ENCODE data around the gene CSNK1G2. TPM values are rescaled to one million over a fixed set of nuclear protein-coding genes. Genes with fewer than 3 reads are reported as not detected.

CSNK1G2 gene
- total and polyA plus RNA-seq, 2 of the 13 experiments (the other 11 are each of a cell fraction or from before 2014, with no cell fraction given) = 53.8 to 72.5 TPM

GRCh38 chr19:1938071-1938470, 2.9 kb upstream of the CSNK1G2 start:
- CTCF ChIA-PET (ENCODE audit: low intra/inter-chr PET ratio, low total read pairs) = no interaction called here
- H3K4me3 ChIP-seq (replicated peaks in 1 of 3; ENCODE audit: insufficient read depth in 1 of 3, low read depth in 2 of 3, low read length in 3 of 3) = no peak overlapping the region
- no peak overlapping the region for H3K4me2 ChIP-seq (ENCODE audit: low read depth, low read length)
- peaks cover 14% of the 10 kb centered on the region for H3K79me2 ChIP-seq (ENCODE audit: insufficient read depth, low read length)
- H2AFZ ChIP-seq (ENCODE audit: low read length) = no peak overlapping the region
- TF ChIP-seq ZBTB37 (CRISPR knock-in tag; IDR thresholded peaks at IDR 0.05) (no peak), GATA4 (IDR thresholded peaks at IDR 0.05; ENCODE audit: borderline replicate concordance, low read depth) (no peak), ZNF770 (CRISPR knock-in tag; IDR thresholded peaks at IDR 0.05) (0 out of 2 replicates have a peak, but pooled peaks have one; percentile 33), ZNF569 (CRISPR knock-in tag; IDR thresholded peaks at IDR 0.05; ENCODE audit: borderline replicate concordance) (no peak)
- H3K36me3 ChIP-seq (replicated peaks in 1 of 2; ENCODE audit: control insufficient read depth in 1 of 2, insufficient read depth in 2 of 2, low read length in 2 of 2) = no peaks in the 10 kb centered on the region
- ATAC-seq = no peak
- POLR2A ChIA-PET = no interaction called here
- DNase-seq (ENCODE audit: low spot score) = no peak
- no peak overlapping the region for H3K9ac ChIP-seq (ENCODE audit: insufficient read depth, low read depth, low read length)
- peaks cover 41% of the 10 kb centered on the region for H3K4me1 ChIP-seq (ENCODE audit: insufficient read depth, low read length)
- WGBS (ENCODE audit: low lambda C conversion rate) = 81% methylated on average over 7 of the region's 7 CpGs
- no TSS peak for BruUV-seq (replicated peaks)
- intact Hi-C loops (cut with micrococcal nuclease; ENCODE audit: unreplicated experiment) = no loop called here
- H3K27ac ChIP-seq (ENCODE audit: extremely low read length, insufficient read depth, low read length) = no peak overlapping the region
- no peak for FAIRE-seq
- in situ Hi-C loops (cut with HindIII; ENCODE audit: extremely low pct_ligation_motif_present, low pct_unique_long_range_greater_than_20kb) = loop anchor here (10.0 kb wide), 1 partner anchor 127 kb away; no protein-coding TSS in a partner anchor
- peaks cover 11% of the 10 kb centered on the region for H4K20me1 ChIP-seq (ENCODE audit: insufficient read depth, low read length)
- no peaks in the 10 kb centered on the region; a peak in 1 of 5 replicates for H3K27me3 ChIP-seq (ENCODE audit: control insufficient read depth in 1 of 2, insufficient read depth in 2 of 2, low read length in 2 of 2)
- H3K9me3 ChIP-seq (ENCODE audit: low read length) = no peaks in the 10 kb centered on the region
